ENCODE measurements around the gene ACTL10.
"Not testable (repeated sequence)": the region's sequence is repeated elsewhere in the genome, so short reads cannot be mapped to it uniquely, and the experiment has no call there.

ACTL10 gene

GRCh38 chr20:33700696-33701441, 34.1 kb downstream of the ACTL10 start:
- DNase-seq: not testable (repeated sequence)

- no peak for DNase-seq
Observed at GRCh38 chr20:33701629-33702450, 35.1 kb downstream of the ACTL10 start.

GRCh38 chr20:33702861-33703260, 36.1 kb downstream of the ACTL10 start:
- DNase-seq: no peak

- no peak for DNase-seq
Observed at GRCh38 chr20:33703498-33704137, 36.9 kb downstream of the ACTL10 start.

- DNase-seq: no peak
Observed at GRCh38 chr20:33704197-33704924, 37.6 kb downstream of the ACTL10 start.

GRCh38 chr20:33707668-33708067, 40.9 kb downstream of the ACTL10 start:
- DNase-seq: no peak

GRCh38 chr20:33709398-33709797, 42.7 kb downstream of the ACTL10 start:
- no peak for DNase-seq

GRCh38 chr20:33709905-33710541, 43.3 kb downstream of the ACTL10 start:
- DNase-seq: no peak

- DNase-seq: no peak
Observed at GRCh38 chr20:33710681-33711445, 44.1 kb downstream of the ACTL10 start.

- no peak for DNase-seq
Observed at GRCh38 chr20:33711446-33711738, 44.6 kb downstream of the ACTL10 start.

GRCh38 chr20:33713865-33714367, 47.2 kb downstream of the ACTL10 start:
- no peak for DNase-seq

- no peak for DNase-seq
Observed at GRCh38 chr20:33716498-33716897, 49.8 kb downstream of the ACTL10 start.
